Measurements from ENCODE around the gene UTP18. TPM values are rescaled to one million over a fixed set of nuclear protein-coding genes. Genes with fewer than 3 reads are reported as not detected.
A peak's percentile ranks its signal among the peaks of the same experiment; 100 is the strongest.
"Not testable (repeated sequence)": the region's sequence is repeated elsewhere in the genome, so short reads cannot be mapped to it uniquely, and the experiment has no call there.

UTP18 gene
- total and polyA plus RNA-seq, 8 donors: 21.1 to 52.9 (median 40.7) TPM

DNA sequence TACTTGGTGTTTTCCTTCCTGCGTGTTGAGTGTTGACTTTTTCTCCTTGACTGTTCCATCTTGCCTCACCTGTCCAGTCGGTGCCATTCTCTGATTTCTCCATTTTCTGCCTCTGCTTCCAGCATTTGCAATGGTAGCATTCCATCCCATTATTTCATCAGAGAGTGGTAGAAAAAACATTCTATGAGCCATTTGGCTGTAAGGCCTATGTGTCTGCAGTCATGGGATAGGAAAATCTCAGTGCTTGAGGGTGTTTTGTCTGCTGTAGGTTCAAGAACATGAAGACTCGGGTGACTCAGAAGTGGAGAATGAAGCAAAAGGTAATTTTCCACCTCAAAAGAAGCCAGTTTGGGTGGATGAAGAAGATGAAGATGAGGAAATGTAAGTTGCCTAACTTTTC, 2.7 kb downstream of the UTP18 start:
- DNase-seq (no peak), ATAC-seq (no peak)
- Histone ChIP-seq H3K4me3 (no peak overlapping the region), H3K4me1 (peaks cover 15 to 48% of the 10 kb centered on the region in 2 donors), H3K36me3 (peaks cover 0 to 46% of the 10 kb centered on the region in 2 donors), H3K27ac (peak overlapping the region in 1 of 2 donors; percentile 98), H3K9me3 (no peaks in the 10 kb centered on the region), H3K27me3 (no peaks in the 10 kb centered on the region)
- intact Hi-C loops (cut with DNase I): no loop called here
- TF ChIP-seq, protein P1, sequence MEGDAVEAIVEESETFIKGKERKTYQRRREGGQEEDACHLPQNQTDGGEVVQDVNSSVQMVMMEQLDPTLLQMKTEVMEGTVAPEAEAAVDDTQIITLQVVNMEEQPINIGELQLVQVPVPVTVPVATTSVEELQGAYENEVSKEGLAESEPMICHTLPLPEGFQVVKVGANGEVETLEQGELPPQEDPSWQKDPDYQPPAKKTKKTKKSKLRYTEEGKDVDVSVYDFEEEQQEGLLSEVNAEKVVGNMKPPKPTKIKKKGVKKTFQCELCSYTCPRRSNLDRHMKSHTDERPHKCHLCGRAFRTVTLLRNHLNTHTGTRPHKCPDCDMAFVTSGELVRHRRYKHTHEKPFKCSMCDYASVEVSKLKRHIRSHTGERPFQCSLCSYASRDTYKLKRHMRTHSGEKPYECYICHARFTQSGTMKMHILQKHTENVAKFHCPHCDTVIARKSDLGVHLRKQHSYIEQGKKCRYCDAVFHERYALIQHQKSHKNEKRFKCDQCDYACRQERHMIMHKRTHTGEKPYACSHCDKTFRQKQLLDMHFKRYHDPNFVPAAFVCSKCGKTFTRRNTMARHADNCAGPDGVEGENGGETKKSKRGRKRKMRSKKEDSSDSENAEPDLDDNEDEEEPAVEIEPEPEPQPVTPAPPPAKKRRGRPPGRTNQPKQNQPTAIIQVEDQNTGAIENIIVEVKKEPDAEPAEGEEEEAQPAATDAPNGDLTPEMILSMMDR (IDR thresholded peaks at IDR 0.05): no peak

DNA sequence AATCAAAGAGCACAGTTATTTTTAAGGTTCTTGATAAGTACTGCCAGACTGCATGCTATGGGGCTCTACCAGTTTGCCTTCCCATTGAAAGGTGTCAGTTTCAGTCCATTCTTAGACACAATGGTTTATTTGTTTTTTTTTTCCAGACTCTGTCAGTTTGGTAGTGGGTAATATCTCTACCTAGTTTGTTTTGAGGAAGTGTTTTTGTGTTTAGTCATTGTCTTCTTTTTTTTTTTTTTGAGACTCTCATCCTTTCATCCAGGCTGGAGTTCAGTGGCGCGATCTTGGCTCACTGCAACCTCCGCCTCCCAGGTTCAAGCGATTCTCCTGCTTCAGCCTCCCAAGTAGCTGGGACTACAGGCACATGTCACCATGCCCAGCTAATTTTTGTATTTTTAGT, 4.1 kb downstream of the UTP18 start:
- ATAC-seq; H3K27me3 ChIP-seq; intact Hi-C loops (cut with DNase I); H3K4me3 ChIP-seq; DNase-seq; H3K9me3 ChIP-seq: not testable (repeated sequence)
- Histone ChIP-seq H3K27ac (peak overlapping the region in 1 of 2 donors; percentile 11), H3K4me1 (peaks cover 7 to 35% of the 10 kb centered on the region in 2 donors), H3K36me3 (peaks cover 0 to 61% of the 10 kb centered on the region in 2 donors)

DNA sequence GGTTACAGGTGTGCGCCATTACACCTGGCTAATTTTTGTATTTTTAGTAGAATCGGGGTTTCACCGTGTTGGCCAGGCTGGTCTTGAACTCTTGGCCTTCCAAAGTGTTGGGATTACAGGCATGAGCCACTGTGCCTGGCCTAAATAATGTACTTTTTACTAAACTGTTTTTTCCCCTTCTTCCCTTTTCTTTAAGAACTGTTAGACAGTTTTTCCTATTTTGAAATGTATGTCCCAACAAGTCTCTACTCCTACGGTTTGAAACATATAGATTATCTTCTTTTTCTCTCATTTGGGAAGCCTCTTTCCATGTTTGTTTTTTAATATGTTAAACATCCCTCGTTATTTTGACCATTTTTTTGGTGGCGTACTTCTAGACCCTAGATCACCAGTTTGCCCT, 9.6 kb downstream of the UTP18 start:
- DNase-seq (no peak), ATAC-seq (no peak)
- Histone ChIP-seq H3K4me1 (peaks cover 0 to 3% of the 10 kb centered on the region in 2 donors), H3K27me3 (no peaks in the 10 kb centered on the region), H3K36me3 (peaks cover 0 to 93% of the 10 kb centered on the region in 2 donors), H3K4me3 (no peak overlapping the region), H3K9me3 (no peaks in the 10 kb centered on the region), H3K27ac (no peak overlapping the region)
- TF ChIP-seq, protein P1 (IDR thresholded peaks at IDR 0.05): no peak
- intact Hi-C loops (cut with DNase I): no loop called here

DNA sequence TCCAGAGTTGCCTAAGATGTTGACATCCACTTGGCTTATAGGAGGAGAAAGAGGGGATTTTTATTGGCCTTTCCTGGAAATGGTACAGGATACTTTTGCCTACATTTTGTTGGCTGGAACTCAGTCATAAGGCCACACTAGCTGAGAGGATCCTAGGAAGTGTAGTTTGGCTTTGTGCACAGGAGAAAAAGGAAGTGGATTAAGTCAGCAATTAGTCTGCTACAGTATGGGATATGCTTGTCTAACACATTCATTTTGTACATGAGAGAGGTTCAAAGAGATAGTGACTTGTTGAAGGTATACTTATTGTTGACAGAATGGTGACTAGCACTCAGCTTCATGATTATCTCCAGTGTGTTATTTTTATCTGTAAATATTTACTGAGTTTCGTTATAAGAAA, 10.3 kb downstream of the UTP18 start:
- no peak for DNase-seq
- Histone ChIP-seq H3K4me3 (no peak overlapping the region), H3K4me1 (peaks cover 0 to 3% of the 10 kb centered on the region in 2 donors), H3K27ac (no peak overlapping the region), H3K27me3 (no peaks in the 10 kb centered on the region), H3K36me3 (peaks cover 0 to 95% of the 10 kb centered on the region in 2 donors), H3K9me3 (no peaks in the 10 kb centered on the region)
- TF ChIP-seq, protein P1 (IDR thresholded peaks at IDR 0.05): no peak
- ATAC-seq: peak; percentile 33
- intact Hi-C loops (cut with DNase I): no loop called here

DNA sequence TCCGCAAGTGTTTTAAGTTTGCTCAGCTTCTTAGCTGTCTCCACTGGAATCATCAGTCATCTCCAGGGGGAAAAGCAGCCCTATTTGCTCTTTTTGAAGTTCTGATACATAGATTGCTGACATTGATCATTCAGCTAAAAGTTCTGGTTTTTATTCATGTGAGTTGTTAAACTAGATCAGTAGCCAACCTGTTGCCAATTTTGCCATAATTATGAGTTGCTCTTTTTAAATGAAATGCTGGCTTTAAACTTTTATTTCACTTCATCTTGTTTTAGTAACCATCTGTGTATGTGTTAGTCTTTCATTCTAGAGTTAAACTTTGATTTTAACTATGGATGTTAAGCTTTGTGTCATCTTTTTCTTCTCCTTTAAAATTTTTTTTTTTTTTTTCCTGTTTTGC, 12.5 kb downstream of the UTP18 start:
- DNase-seq: no peak
- TF ChIP-seq, protein P1 (IDR thresholded peaks at IDR 0.05): no peak
- intact Hi-C loops (cut with DNase I): no loop called here
- Histone ChIP-seq H3K4me3 (no peak overlapping the region), H3K27ac (no peak overlapping the region), H3K27me3 (no peaks in the 10 kb centered on the region), H3K36me3 (peaks cover 0 to 95% of the 10 kb centered on the region in 2 donors), H3K4me1 (peaks cover 0 to 3% of the 10 kb centered on the region in 2 donors), H3K9me3 (no peaks in the 10 kb centered on the region)
- ATAC-seq: no peak

DNA sequence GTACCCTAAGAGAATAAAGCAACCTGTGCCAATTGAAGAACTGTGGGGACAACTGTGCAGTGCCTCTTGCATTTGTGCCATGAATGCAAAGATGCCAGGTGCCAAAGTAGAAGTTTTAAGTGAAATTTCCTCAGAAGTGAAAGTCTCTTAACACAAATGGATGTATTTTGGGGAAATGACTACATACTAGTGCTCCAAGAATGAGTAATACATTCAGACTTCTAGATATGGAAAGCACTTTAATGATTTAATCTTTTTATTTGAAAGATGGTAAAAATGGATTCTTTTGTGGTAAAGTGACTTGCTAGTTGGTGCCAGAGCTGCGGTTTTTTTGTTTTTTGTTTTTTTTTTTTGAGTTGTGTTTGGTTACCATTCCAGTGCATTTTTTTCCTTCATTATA, 15.0 kb downstream of the UTP18 start:
- DNase-seq (no peak), ATAC-seq (no peak)
- intact Hi-C loops (cut with DNase I): no loop called here
- Histone ChIP-seq H3K36me3 (peaks cover 0 to 93% of the 10 kb centered on the region in 2 donors), H3K4me3 (no peak overlapping the region), H3K4me1 (peaks cover 0 to 3% of the 10 kb centered on the region in 2 donors), H3K27me3 (no peaks in the 10 kb centered on the region), H3K27ac (no peak overlapping the region), H3K9me3 (no peaks in the 10 kb centered on the region)
- TF ChIP-seq, protein P1 (IDR thresholded peaks at IDR 0.05): no peak
